Caco-2 (cell line): ENCODE data around the gene ELK1. TPM values are rescaled to one million over a fixed set of nuclear protein-coding genes. Genes with fewer than 3 reads are reported as not detected.

Source experiments
- BruUV-seq: library from RNA; stranded (reverse); fragments of 400-500 nt; replicated peaks from 2 replicates; lab custom pipeline; 2021; lab: Mats Ljungman, UMichigan
- CTCF ChIA-PET: fragments of 300-600 bp; sonication (Branson Sonifier 250); formaldehyde crosslinking; loops from one replicate; lab custom pipeline; 2022; ENCODE audit warnings: antibody characterized with exemption; lab: Charles Lee
- POLR2A ChIA-PET: fragments of 300-600 bp; sonication (Branson Sonifier 250); formaldehyde crosslinking; loops from one replicate; lab custom pipeline; 2022; ENCODE audit warnings: antibody characterized with exemption; lab: Charles Lee
- DNase-seq, 2 experiments: peaks; one replicate each; pipeline versions ENCODE4 v3.0.0 to v3.0.0-alpha.2; 2020 to 2022
- H3K27me3 ChIP-seq: replicated peaks from 2 replicates; pipeline ENCODE4 v1.6.0; 2011; ENCODE audit warnings: low read length; ENCODE audit not compliant: control insufficient read depth, insufficient read depth
- H3K36me3 ChIP-seq: 2 replicates; pipeline ENCODE4 v1.5.1; 2011; ENCODE audit warnings: low read length; ENCODE audit not compliant: control insufficient read depth, insufficient read depth
- H3K4me1 ChIP-seq: fragments of 250-450 bp; sonication (Bioruptor Pico); 2 replicates; pipeline ENCODE4 v1.5.1; 2020; ENCODE audit warnings: mild to moderate bottlenecking
- H3K4me3 ChIP-seq: 2 replicates; pipeline ENCODE4 v1.5.1; 2011; ENCODE audit warnings: low read depth, mild to moderate bottlenecking, control low read depth, low read length
- H3K9me3 ChIP-seq: fragments of 250-450 bp; sonication (Bioruptor Pico); 2 replicates; pipeline ENCODE4 v1.5.1; 2020; ENCODE audit warnings: mild to moderate bottlenecking, moderate library complexity
- H3K27ac Mint-ChIP-seq: one replicate; pipeline ENCODE4 v1.8.0; 2022; ENCODE audit warnings: mixed read lengths; ENCODE audit not compliant: unreplicated experiment
- H3K27me3 Mint-ChIP-seq: one replicate; pipeline ENCODE4 v1.8.0; 2022; ENCODE audit warnings: mixed read lengths; ENCODE audit not compliant: insufficient read depth, unreplicated experiment
- H3K36me3 Mint-ChIP-seq: one replicate; pipeline ENCODE4 v1.8.0; 2022; ENCODE audit warnings: mild to moderate bottlenecking, mixed read lengths; ENCODE audit not compliant: insufficient read depth, unreplicated experiment
- H3K4me1 Mint-ChIP-seq: one replicate; pipeline ENCODE4 v1.8.0; 2022; ENCODE audit warnings: low read depth, mixed read lengths; ENCODE audit not compliant: unreplicated experiment
- H3K4me3 Mint-ChIP-seq: one replicate; pipeline ENCODE4 v1.8.0; 2022; ENCODE audit warnings: mild to moderate bottlenecking, moderate library complexity, mixed read lengths; ENCODE audit not compliant: unreplicated experiment
- H3K9me3 Mint-ChIP-seq: one replicate; pipeline ENCODE4 v1.8.0; 2022; ENCODE audit warnings: mixed read lengths; ENCODE audit not compliant: unreplicated experiment
- intact Hi-C: fragments of 100-400 bp; cut with micrococcal nuclease; formaldehyde crosslinking; loops from one replicate; pipeline ENCODE4 v1.10.0; 2022; ENCODE audit not compliant: unreplicated experiment
- total RNA-seq: library from RNA; stranded (reverse); gene quantifications from 2 replicates; pipeline ENCODE4 v1.2.3, GENCODE V29; 2022
- TF ChIP-seq, protein P1 (sequence below), 2 experiments: fragments of 200-600 bp in 1 of 2; IDR thresholded peaks; 1 replicate in 1 of 2; 2 replicates in 1 of 2; pipeline versions ENCODE4 v1.5.1 to v1.8.0; 2011 to 2022; ENCODE audit warnings: antibody characterized with exemption in 1 of 2, control low read depth in 1 of 2, inconsistent platforms in 1 of 2, low read depth in 1 of 2, low read length in 1 of 2, mild to moderate bottlenecking in 1 of 2, moderate library complexity in 1 of 2; ENCODE audit not compliant: insufficient read depth in 1 of 2, severe bottlenecking in 1 of 2, unreplicated experiment in 1 of 2

ELK1 gene
- total RNA-seq, 1 experiment from 2014 or later, result 29.3 TPM

DNA sequence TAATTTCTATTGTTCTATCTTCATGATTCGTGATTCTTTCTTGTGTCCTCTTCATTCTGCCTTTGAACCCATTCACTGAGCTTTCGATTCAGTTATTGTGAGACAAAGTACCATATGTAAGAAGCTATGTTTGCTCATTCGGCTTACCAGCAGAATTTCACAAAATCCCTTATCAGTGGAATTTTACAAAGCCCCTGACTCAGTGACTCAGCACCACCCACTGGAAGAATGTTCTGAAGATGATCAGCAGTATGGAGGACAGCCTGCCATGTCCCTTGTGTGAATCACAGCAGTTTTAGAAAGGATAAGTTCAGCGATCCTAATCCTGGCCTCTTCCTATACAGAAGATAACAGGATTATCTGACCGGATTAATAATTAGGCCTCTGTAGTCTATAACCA lies 14.4 kb upstream of the ELK1 start:
- Mint-ChIP-seq H3K27ac (peak overlapping the region; percentile 60), H3K36me3 (no peaks in the 10 kb centered on the region), H3K9me3 (no peaks in the 10 kb centered on the region), H3K4me3 (peak overlapping the region; percentile 54), H3K4me1 (peaks cover 7% of the 10 kb centered on the region), H3K27me3 (no peaks in the 10 kb centered on the region)
- ChIA-PET CTCF (no interaction called here), POLR2A (no interaction called here)
- TF ChIP-seq, protein P1, sequence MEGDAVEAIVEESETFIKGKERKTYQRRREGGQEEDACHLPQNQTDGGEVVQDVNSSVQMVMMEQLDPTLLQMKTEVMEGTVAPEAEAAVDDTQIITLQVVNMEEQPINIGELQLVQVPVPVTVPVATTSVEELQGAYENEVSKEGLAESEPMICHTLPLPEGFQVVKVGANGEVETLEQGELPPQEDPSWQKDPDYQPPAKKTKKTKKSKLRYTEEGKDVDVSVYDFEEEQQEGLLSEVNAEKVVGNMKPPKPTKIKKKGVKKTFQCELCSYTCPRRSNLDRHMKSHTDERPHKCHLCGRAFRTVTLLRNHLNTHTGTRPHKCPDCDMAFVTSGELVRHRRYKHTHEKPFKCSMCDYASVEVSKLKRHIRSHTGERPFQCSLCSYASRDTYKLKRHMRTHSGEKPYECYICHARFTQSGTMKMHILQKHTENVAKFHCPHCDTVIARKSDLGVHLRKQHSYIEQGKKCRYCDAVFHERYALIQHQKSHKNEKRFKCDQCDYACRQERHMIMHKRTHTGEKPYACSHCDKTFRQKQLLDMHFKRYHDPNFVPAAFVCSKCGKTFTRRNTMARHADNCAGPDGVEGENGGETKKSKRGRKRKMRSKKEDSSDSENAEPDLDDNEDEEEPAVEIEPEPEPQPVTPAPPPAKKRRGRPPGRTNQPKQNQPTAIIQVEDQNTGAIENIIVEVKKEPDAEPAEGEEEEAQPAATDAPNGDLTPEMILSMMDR (IDR thresholded peaks at IDR 0.05; ENCODE audit: insufficient read depth in 1 of 2, low read depth in 1 of 2, low read length in 1 of 2, severe bottlenecking in 1 of 2, unreplicated experiment in 1 of 2), result no peak
- DNase-seq, result no peak
- no TSS peak for BruUV-seq
- Histone ChIP-seq H3K4me3 (no peak overlapping the region), H3K9me3 (no peaks in the 10 kb centered on the region), H3K4me1 (0 out of 2 replicates have a peak, but pooled peaks cover 4% of the 10 kb centered on the region), H3K27me3 (no peaks in the 10 kb centered on the region), H3K36me3 (no peaks in the 10 kb centered on the region)
- intact Hi-C loops, result no loop called here

DNA sequence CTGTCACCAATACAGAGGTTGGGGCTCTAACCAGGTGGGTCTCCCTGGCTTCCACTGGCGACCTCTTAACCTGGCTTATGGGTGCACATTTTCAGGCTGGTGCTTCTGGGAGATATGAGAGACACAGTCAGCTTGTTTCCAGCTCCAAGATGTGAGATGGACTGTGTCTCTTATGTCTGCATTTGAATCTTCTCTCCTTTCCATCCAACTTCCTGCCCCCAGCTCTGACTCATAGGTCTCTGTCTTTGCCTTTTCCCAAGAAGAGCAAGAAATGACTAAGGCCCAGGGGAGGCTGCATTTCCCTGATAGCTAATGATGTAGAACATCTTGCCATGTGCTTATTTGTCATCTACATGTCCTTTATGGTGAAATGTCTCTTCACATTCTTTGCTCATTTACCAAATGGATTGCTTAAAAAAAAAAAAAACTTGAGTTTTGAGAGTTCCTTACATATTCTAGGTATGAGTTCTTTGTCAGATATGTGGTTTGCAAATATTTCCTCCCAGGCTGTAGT lies 11.8 kb upstream of the ELK1 start:
- no peak overlapping the region for H3K4me3 ChIP-seq
- no peaks in the 10 kb centered on the region for H3K36me3 ChIP-seq
- no peaks in the 10 kb centered on the region for H3K9me3 ChIP-seq
- Mint-ChIP-seq H3K27me3 (no peaks in the 10 kb centered on the region), H3K4me3 (no peak overlapping the region), H3K36me3 (peaks cover 13% of the 10 kb centered on the region), H3K27ac (peak overlapping the region; percentile 45), H3K9me3 (no peaks in the 10 kb centered on the region), H3K4me1 (peaks cover 7% of the 10 kb centered on the region)
- CTCF ChIA-PET, result no interaction called here
- H3K27me3 ChIP-seq, result no peaks in the 10 kb centered on the region
- POLR2A ChIA-PET, result no interaction called here
- intact Hi-C loops, result no loop called here
- H3K4me1 ChIP-seq, result 0 out of 2 replicates have a peak, but pooled peaks cover 7% of the 10 kb centered on the region
- no peak for DNase-seq
- TF ChIP-seq, protein P1 (IDR thresholded peaks at IDR 0.05; ENCODE audit: insufficient read depth in 1 of 2, low read depth in 1 of 2, low read length in 1 of 2, severe bottlenecking in 1 of 2, unreplicated experiment in 1 of 2), result no peak
- no TSS peak for BruUV-seq

DNA sequence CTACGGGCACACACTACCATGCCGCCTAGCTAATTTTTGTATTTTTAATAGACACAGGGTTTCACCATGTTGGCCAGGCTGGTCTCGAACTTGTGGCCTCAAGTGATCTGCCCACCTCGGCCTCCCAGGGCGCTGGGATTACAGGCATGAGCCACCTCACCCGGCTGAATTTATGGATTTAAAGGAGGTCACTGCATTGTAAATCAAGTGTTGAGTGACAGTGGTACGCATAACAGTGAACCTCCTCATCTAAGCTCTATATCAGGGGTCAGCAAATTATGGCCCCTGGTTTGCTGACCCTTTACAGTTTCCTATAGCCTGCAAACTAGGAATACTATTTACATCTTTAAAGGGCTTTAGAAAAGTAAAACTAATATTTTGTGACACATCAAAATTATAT lies 11.2 kb upstream of the ELK1 start:
- H3K9me3 Mint-ChIP-seq, result no peaks in the 10 kb centered on the region
- no peak for DNase-seq
- ChIA-PET POLR2A (no interaction called here), CTCF (no interaction called here)
- TF ChIP-seq, protein P1 (IDR thresholded peaks at IDR 0.05; ENCODE audit: insufficient read depth in 1 of 2, low read depth in 1 of 2, low read length in 1 of 2, severe bottlenecking in 1 of 2, unreplicated experiment in 1 of 2), result no peak
- H3K9me3 ChIP-seq, result no peaks in the 10 kb centered on the region
- H3K4me1 Mint-ChIP-seq, result peaks cover 7% of the 10 kb centered on the region
- no TSS peak for BruUV-seq
- no peak overlapping the region for H3K27ac Mint-ChIP-seq
- no peaks in the 10 kb centered on the region for H3K27me3 ChIP-seq
- intact Hi-C loops, result no loop called here
- no peaks in the 10 kb centered on the region for H3K36me3 ChIP-seq
- H3K27me3 Mint-ChIP-seq, result no peaks in the 10 kb centered on the region
- H3K4me3 Mint-ChIP-seq, result no peak overlapping the region
- peaks cover 16% of the 10 kb centered on the region for H3K36me3 Mint-ChIP-seq
- H3K4me3 ChIP-seq, result no peak overlapping the region
- H3K4me1 ChIP-seq, result 0 out of 2 replicates have a peak, but pooled peaks cover 7% of the 10 kb centered on the region
